WTC11 (cell line): ENCODE measurements around the gene STAT1. TPM values are rescaled to one million over a fixed set of nuclear protein-coding genes. Genes with fewer than 3 reads are reported as not detected.

Source experiments
- ATAC-seq: fragments of 200-7000 bp; cut with Tn5 transposase; 2 replicates; pipeline ENCODE4 v1.10.0; 2021; ENCODE audit warnings: mild to moderate bottlenecking, moderate library complexity
- CTCF ChIA-PET: fragments of 300-600 bp; sonication (Branson Sonifier 250); formaldehyde crosslinking; loops from one replicate; lab custom pipeline; 2021; ENCODE audit warnings: antibody characterized with exemption; lab: Charles Lee
- POLR2A ChIA-PET: fragments of 350-600 bp; sonication (Branson Sonifier 250); formaldehyde crosslinking; loops from one replicate; lab custom pipeline; 2021; ENCODE audit warnings: antibody characterized with exemption; lab: Charles Lee
- DNase-seq: peaks from one replicate; pipeline ENCODE4 v3.0.0; 2021; ENCODE audit warnings: low spot score
- H3K27ac Mint-ChIP-seq: 2 replicates; pipeline ENCODE4 v1.8.0; 2021; ENCODE audit warnings: mixed read lengths
- H3K27me3 Mint-ChIP-seq: 2 replicates; pipeline ENCODE4 v1.8.0; 2021; ENCODE audit warnings: low read depth, mild to moderate bottlenecking, moderate library complexity, mixed read lengths
- H3K36me3 Mint-ChIP-seq: 2 replicates; pipeline ENCODE4 v1.8.0; 2021; ENCODE audit warnings: mixed read lengths
- H3K4me1 Mint-ChIP-seq: 2 replicates; pipeline ENCODE4 v1.8.0; 2022; ENCODE audit warnings: mixed read lengths
- H3K4me3 Mint-ChIP-seq: 2 replicates; pipeline ENCODE4 v1.8.0; 2021; ENCODE audit warnings: mild to moderate bottlenecking, moderate library complexity, mixed read lengths
- H3K9me3 Mint-ChIP-seq: 2 replicates; pipeline ENCODE4 v1.8.0; 2021; ENCODE audit warnings: mixed read lengths
- ATF6 ChIP-seq: sonication (generic); formaldehyde crosslinking; IDR thresholded peaks from 2 replicates; pipeline ENCODE4 v1.8.1; 2023; ENCODE audit warnings: mild to moderate bottlenecking, missing genetic modification reagents
- FOXJ3 ChIP-seq: sonication (generic); formaldehyde crosslinking; IDR thresholded peaks from 2 replicates; pipeline ENCODE4 v1.9.0; 2021; ENCODE audit warnings: missing genetic modification reagents, mild to moderate bottlenecking, borderline replicate concordance
- GABPB1 ChIP-seq: sonication (generic); formaldehyde crosslinking; IDR thresholded peaks from 2 replicates; pipeline ENCODE4 v1.8.1; 2023; ENCODE audit warnings: mild to moderate bottlenecking, missing genetic modification reagents
- IRF2 ChIP-seq: sonication (generic); formaldehyde crosslinking; IDR thresholded peaks from 2 replicates; pipeline ENCODE4 v1.8.0; 2022; ENCODE audit warnings: low read depth, missing genetic modification reagents, borderline replicate concordance
- JAZF1 ChIP-seq: fragments of 250-450 bp; sonication (Bioruptor Pico); IDR thresholded peaks from 2 replicates; pipeline ENCODE4 v1.9.0; 2021; ENCODE audit warnings: moderate library complexity, mild to moderate bottlenecking, inconsistent platforms
- NFATC4 ChIP-seq: fragments of 250-450 bp; sonication (Bioruptor Pico); IDR thresholded peaks from 2 replicates; pipeline ENCODE4 v1.9.0; 2021; ENCODE audit warnings: mild to moderate bottlenecking
- ZNF121 ChIP-seq: sonication (generic); formaldehyde crosslinking; IDR thresholded peaks from 2 replicates; pipeline ENCODE4 v1.8.0; 2023; ENCODE audit warnings: missing genetic modification reagents
- ZNF219 ChIP-seq: sonication (generic); formaldehyde crosslinking; IDR thresholded peaks from 2 replicates; pipeline ENCODE4 v1.8.0; 2023; ENCODE audit warnings: missing genetic modification reagents, mild to moderate bottlenecking, borderline replicate concordance
- ZNF396 ChIP-seq: fragments of 250-450 bp; sonication (Bioruptor Pico); IDR thresholded peaks from 2 replicates; pipeline ENCODE4 v1.8.0; 2021; ENCODE audit warnings: mild to moderate bottlenecking, moderate library complexity, borderline replicate concordance
- total RNA-seq: library from RNA; stranded (reverse); gene quantifications from 3 replicates; pipeline ENCODE4 v1.2.3, GENCODE V29; 2021
- TF ChIP-seq, protein P1 (sequence below): sonication (generic); formaldehyde crosslinking; IDR thresholded peaks from 2 replicates; pipeline ENCODE4 v1.8.1; 2023; ENCODE audit warnings: mild to moderate bottlenecking, missing genetic modification reagents
- TF ChIP-seq, protein P2 (sequence below): sonication (generic); formaldehyde crosslinking; IDR thresholded peaks from 2 replicates; pipeline ENCODE4 v1.8.0; 2022; ENCODE audit warnings: mild to moderate bottlenecking, missing genetic modification reagents
- TF ChIP-seq, protein P3 (sequence below): sonication (generic); formaldehyde crosslinking; IDR thresholded peaks from 2 replicates; pipeline ENCODE4 v1.8.0; 2022; ENCODE audit warnings: missing genetic modification reagents
- TF ChIP-seq, protein P4 (sequence below): fragments of 250-450 bp; sonication (Bioruptor Pico); conservative IDR thresholded peaks from 2 replicates; pipeline ENCODE4 v1.9.0; 2021; ENCODE audit warnings: mild to moderate bottlenecking
- TF ChIP-seq, protein P5 (sequence below): sonication (generic); formaldehyde crosslinking; conservative IDR thresholded peaks from 2 replicates; pipeline ENCODE4 v1.8.1; 2023; ENCODE audit warnings: mild to moderate bottlenecking, low read depth, missing genetic modification reagents, moderate library complexity
- TF ChIP-seq, protein P6 (sequence below): sonication (generic); formaldehyde crosslinking; IDR thresholded peaks from 2 replicates; pipeline ENCODE4 v1.8.1; 2022; ENCODE audit warnings: missing genetic modification reagents, borderline replicate concordance

STAT1 gene
- total RNA-seq, 1 experiment from 2014 or later: 36.1 TPM

- DNase-seq (no peak), ATAC-seq (no peak)
- H3K27me3 Mint-ChIP-seq: no peaks in the 10 kb centered on the region
- H3K36me3 Mint-ChIP-seq: peaks cover 77% of the 10 kb centered on the region
- H3K4me1 Mint-ChIP-seq: no peaks in the 10 kb centered on the region
- no peaks in the 10 kb centered on the region for H3K9me3 Mint-ChIP-seq
- no peak overlapping the region for H3K4me3 Mint-ChIP-seq
- H3K27ac Mint-ChIP-seq: no peak overlapping the region
- TF ChIP-seq, protein P1, sequence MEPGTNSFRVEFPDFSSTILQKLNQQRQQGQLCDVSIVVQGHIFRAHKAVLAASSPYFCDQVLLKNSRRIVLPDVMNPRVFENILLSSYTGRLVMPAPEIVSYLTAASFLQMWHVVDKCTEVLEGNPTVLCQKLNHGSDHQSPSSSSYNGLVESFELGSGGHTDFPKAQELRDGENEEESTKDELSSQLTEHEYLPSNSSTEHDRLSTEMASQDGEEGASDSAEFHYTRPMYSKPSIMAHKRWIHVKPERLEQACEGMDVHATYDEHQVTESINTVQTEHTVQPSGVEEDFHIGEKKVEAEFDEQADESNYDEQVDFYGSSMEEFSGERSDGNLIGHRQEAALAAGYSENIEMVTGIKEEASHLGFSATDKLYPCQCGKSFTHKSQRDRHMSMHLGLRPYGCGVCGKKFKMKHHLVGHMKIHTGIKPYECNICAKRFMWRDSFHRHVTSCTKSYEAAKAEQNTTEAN (CRISPR knock-in tag): no peak
- TF ChIP-seq, protein P2, sequence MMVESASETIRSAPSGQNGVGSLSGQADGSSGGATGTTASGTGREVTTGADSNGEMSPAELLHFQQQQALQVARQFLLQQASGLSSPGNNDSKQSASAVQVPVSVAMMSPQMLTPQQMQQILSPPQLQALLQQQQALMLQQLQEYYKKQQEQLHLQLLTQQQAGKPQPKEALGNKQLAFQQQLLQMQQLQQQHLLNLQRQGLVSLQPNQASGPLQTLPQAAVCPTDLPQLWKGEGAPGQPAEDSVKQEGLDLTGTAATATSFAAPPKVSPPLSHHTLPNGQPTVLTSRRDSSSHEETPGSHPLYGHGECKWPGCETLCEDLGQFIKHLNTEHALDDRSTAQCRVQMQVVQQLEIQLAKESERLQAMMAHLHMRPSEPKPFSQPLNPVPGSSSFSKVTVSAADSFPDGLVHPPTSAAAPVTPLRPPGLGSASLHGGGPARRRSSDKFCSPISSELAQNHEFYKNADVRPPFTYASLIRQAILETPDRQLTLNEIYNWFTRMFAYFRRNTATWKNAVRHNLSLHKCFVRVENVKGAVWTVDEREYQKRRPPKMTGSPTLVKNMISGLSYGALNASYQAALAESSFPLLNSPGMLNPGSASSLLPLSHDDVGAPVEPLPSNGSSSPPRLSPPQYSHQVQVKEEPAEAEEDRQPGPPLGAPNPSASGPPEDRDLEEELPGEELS (CRISPR knock-in tag): no peak
- TF ChIP-seq FOXJ3 (CRISPR knock-in tag) (no peak), IRF2 (CRISPR knock-in tag) (no peak), ZNF396 (CRISPR knock-in tag) (no peak), JAZF1 (CRISPR knock-in tag) (no peak), ZNF121 (CRISPR knock-in tag) (no peak), ATF6 (CRISPR knock-in tag) (no peak), GABPB1 (CRISPR knock-in tag) (no peak), ZNF219 (CRISPR knock-in tag) (no peak), NFATC4 (CRISPR knock-in tag) (no peak)
- TF ChIP-seq, protein P3, sequence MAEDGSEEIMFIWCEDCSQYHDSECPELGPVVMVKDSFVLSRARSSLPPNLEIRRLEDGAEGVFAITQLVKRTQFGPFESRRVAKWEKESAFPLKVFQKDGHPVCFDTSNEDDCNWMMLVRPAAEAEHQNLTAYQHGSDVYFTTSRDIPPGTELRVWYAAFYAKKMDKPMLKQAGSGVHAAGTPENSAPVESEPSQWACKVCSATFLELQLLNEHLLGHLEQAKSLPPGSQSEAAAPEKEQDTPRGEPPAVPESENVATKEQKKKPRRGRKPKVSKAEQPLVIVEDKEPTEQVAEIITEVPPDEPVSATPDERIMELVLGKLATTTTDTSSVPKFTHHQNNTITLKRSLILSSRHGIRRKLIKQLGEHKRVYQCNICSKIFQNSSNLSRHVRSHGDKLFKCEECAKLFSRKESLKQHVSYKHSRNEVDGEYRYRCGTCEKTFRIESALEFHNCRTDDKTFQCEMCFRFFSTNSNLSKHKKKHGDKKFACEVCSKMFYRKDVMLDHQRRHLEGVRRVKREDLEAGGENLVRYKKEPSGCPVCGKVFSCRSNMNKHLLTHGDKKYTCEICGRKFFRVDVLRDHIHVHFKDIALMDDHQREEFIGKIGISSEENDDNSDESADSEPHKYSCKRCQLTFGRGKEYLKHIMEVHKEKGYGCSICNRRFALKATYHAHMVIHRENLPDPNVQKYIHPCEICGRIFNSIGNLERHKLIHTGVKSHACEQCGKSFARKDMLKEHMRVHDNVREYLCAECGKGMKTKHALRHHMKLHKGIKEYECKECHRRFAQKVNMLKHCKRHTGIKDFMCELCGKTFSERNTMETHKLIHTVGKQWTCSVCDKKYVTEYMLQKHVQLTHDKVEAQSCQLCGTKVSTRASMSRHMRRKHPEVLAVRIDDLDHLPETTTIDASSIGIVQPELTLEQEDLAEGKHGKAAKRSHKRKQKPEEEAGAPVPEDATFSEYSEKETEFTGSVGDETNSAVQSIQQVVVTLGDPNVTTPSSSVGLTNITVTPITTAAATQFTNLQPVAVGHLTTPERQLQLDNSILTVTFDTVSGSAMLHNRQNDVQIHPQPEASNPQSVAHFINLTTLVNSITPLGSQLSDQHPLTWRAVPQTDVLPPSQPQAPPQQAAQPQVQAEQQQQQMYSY (CRISPR knock-in tag): no peak
- TF ChIP-seq, protein P4, sequence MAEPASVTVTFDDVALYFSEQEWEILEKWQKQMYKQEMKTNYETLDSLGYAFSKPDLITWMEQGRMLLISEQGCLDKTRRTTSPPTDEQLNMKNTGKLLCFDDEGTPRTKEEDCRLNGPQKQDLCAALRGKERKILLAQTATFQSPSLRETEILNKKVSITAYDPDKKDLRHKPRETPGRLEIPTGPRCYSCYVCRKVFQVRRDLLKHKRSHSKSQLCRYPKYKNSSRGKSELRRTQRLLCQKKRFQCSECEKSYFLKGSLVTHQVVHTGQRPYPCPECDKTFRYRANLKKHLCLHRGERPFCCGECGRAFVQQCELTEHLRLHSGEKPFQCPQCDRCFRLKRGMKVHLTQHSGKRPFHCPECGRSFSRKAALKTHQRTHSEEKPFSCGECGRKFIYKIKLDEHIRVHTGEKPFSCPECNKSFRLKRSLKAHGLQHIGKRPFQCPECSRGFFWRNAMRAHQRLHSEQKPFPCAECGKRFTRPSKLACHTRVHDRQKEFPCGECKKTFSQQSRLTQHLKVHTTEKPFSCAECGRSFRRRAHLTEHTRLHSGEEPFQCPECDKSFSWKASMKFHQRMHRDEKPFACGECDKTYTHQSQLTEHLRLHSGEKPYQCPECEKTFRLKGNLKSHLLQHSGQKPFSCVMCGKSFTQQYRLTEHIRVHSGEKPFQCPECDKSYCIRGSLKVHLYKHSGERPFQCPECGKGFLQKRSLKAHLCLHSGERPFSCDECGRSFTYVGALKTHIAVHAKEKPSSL (CRISPR knock-in tag): no peak
- TF ChIP-seq, protein P5, sequence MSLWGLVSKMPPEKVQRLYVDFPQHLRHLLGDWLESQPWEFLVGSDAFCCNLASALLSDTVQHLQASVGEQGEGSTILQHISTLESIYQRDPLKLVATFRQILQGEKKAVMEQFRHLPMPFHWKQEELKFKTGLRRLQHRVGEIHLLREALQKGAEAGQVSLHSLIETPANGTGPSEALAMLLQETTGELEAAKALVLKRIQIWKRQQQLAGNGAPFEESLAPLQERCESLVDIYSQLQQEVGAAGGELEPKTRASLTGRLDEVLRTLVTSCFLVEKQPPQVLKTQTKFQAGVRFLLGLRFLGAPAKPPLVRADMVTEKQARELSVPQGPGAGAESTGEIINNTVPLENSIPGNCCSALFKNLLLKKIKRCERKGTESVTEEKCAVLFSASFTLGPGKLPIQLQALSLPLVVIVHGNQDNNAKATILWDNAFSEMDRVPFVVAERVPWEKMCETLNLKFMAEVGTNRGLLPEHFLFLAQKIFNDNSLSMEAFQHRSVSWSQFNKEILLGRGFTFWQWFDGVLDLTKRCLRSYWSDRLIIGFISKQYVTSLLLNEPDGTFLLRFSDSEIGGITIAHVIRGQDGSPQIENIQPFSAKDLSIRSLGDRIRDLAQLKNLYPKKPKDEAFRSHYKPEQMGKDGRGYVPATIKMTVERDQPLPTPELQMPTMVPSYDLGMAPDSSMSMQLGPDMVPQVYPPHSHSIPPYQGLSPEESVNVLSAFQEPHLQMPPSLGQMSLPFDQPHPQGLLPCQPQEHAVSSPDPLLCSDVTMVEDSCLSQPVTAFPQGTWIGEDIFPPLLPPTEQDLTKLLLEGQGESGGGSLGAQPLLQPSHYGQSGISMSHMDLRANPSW: no peak
- TF ChIP-seq, protein P6, sequence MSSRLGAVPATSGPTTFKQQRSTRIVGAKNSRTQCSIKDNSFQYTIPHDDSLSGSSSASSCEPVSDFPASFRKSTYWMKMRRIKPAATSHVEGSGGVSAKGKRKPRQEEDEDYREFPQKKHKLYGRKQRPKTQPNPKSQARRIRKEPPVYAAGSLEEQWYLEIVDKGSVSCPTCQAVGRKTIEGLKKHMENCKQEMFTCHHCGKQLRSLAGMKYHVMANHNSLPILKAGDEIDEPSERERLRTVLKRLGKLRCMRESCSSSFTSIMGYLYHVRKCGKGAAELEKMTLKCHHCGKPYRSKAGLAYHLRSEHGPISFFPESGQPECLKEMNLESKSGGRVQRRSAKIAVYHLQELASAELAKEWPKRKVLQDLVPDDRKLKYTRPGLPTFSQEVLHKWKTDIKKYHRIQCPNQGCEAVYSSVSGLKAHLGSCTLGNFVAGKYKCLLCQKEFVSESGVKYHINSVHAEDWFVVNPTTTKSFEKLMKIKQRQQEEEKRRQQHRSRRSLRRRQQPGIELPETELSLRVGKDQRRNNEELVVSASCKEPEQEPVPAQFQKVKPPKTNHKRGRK (CRISPR knock-in tag): no peak
- ChIA-PET CTCF (no interaction called here), POLR2A (no interaction called here)
Observed at GRCh38 chr2:190994148-190994547, 19.8 kb downstream of the STAT1 start.
